ENCODE results near the gene CTLA4. TPM values are rescaled to one million over a fixed set of nuclear protein-coding genes. Genes with fewer than 3 reads are reported as not detected.

The CTLA4 gene
- under 1 TPM in 1 of 3 donors, not detected in 2; 0.13 TPM for polyA plus RNA-seq (ENCODE audit: insufficient read length in 3 of 3)

- DNase-seq (ENCODE audit: low read depth in 3 of 3, low spot score in 2 of 3), result no peak
Observed at GRCh38 chr2:203867561-203868200, at the start of gene CTLA4. TSS of gene CTLA4 (plus strand) at chr2:203867771. CDS start at chr2:203867943, 172 bp downstream.

DNA sequence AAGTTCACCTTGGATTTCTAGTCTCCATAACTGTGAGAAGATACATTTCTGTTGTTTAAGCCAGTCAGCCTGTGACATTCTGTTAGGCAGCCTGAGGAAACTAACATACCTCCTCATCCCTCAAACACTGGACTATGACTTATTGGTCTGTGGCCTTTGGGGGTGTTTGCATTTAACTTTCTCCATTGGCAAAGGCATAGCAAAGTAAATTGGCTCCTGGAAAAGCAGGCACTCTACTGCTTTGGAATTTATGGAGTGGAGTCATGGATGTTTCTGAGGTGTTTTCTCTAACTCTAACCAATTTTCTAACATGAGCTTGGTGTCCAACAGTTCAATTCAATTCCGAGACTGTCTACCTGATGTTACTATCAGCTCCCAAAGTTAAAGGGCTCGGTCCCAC lies 48.9 kb upstream of the CTLA4 start:
- DNase-seq (ENCODE audit: low read depth in 3 of 3, low spot score in 2 of 3), result no peak

GRCh38 chr2:203819434-203820133 lies 48.0 kb upstream of the CTLA4 start:
- DNase-seq (ENCODE audit: low read depth in 3 of 3, low spot score in 2 of 3), result no peak

DNA sequence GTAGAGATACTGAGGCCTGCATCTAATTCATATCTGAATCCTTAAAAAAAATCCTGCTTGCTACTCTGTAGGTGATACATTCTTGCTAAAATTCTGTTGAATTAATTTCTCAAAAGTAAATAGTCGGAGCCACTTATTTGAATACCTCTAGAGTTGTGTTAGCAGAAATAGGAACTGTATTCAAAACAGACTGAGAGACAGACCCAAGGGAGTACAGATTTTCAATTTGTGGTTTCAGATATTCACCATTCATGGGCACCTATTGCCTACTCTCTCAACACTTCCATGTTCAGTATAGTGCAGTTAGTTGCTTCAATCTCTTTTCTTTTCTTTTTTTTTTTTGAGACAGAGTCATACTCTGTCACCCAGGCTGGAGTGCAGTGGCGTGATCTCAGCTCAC lies 46.6 kb upstream of the CTLA4 start:
- DNase-seq (ENCODE audit: low read depth in 3 of 3, low spot score in 2 of 3), result no peak

DNA sequence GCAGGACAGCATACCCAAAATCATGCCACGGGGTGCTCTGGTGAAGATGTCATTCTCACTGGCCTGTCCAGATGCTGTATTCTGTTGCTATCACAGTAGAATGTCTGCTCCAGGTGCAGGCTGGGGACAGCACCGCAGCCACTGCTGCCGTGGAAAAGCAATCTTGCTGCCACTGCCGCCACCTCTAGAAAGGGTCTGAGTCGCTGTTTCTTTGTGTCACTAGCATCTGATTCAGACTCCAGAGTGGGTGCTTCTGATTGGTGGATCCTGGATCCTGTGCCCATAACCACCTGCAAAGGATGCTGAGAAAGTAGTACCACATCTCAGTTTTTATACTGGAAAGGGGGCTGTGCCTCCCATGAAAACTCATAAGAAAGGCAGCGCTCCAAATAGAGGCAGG lies 45.3 kb upstream of the CTLA4 start:
- no peak for DNase-seq (ENCODE audit: low read depth in 3 of 3, low spot score in 2 of 3)

DNA sequence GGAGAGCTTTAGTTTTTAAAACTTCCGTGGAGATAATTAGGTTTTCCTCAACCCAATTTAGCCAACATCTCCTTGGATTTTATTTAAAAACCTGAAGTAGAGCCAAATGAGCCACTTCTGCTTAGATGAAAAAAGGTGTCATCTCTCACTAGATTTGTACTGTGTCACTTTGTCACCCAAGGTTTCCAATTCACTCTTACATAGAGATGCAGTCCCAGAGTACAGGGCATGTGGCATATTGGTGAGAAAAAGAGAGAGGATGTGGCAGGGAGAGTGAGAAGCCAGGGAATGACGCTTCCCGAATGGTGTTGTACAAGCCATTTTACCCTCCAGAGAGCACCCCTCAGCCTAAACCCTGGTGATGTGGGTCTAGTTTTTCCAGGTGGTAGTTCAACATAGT lies 44.4 kb upstream of the CTLA4 start:
- no peak for DNase-seq (ENCODE audit: low read depth in 3 of 3, low spot score in 2 of 3)

- no peak for DNase-seq (ENCODE audit: low read depth in 3 of 3, low spot score in 2 of 3)
Observed at GRCh38 chr2:203824057-203824456, 43.5 kb upstream of the CTLA4 start.

DNA sequence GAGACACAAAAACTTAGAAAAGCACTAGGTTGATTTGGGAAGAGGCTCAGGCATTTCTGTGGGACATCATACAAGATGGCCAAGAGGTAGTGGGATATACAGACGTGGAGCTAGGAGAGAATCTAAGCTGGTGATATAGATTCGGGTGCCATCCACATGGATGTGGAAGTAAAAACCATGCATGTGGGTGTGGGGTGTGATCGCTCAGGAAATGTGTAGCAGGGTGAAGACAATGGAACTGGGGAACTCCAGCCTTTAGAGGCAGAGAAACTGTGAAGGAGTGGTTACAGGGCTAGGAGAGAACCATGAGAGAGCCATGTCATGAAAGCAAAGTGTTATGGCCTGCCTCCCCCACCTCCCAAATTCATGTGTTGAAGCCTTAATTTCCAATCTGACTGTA lies 43.0 kb upstream of the CTLA4 start:
- DNase-seq (ENCODE audit: low read depth in 3 of 3, low spot score in 2 of 3), result no peak

DNA sequence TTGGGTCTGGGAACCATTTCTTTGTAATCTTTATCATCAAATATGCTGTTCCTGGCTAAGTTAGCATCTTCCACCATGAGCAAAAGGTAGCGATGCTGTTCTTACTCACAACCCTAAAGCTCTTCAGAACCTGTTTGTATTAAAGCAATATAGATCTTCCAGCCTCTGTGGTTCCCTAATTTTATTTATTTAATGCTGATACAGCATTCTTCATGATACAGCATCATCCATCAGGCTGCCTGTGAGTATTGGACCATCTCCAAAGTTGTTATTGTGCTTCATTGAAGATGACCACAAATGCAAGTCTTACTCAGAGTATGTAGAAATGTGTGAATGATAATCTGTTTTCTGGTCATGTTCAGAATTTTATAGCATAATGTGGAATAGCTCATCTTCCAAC lies 40.9 kb upstream of the CTLA4 start:
- no peak for DNase-seq (ENCODE audit: low read depth in 3 of 3, low spot score in 2 of 3)

- no peak for DNase-seq (ENCODE audit: low read depth in 3 of 3, low spot score in 2 of 3)
Observed at GRCh38 chr2:203830304-203831055, 37.1 kb upstream of the CTLA4 start.

- no peak for DNase-seq (ENCODE audit: low read depth in 3 of 3, low spot score in 2 of 3)
Observed at GRCh38 chr2:203835420-203835819, 32.2 kb upstream of the CTLA4 start.

DNA sequence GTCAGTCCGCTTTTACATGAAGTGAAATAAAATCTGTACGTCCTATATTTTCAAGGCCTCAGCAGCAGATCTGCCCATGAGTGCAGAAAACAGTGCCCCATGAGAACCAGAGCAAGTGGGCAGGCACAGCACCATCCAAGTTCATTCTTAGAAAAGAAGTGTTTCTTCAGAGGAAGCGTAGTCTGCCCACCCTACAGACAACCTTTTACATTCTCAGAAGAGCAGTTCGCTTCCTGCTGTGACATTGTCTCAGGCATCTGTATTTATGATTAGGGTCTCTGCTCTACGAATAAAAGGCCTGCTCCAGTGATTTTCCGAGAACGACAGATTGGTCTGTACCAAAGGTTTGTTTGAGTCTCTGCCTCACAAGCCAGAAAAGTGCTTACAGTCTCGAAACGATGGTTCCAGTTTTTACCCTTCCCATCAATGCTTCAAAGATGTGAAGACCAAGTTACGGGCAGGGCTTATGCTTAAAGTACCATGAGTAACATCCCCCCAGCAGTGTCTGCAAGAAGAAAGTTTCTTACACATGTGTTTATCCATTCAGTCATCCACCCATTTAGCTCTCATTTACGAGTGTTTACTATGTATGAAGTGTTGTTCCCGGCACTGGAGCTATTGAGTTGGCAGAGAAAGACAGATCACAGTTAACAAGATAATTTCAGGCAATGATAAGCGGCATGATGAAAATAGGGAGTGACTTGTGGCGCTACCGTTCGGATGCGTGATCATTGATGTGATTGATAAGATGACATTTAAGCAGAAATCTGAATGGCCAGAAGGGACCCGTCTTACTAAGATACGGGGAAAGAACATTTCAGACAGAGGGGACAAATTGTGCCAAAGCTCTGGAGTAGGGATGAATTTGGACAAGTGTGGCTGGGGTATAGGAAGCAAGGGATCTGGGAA lies 31.4 kb upstream of the CTLA4 start:
- no peak for DNase-seq (ENCODE audit: low read depth in 3 of 3, low spot score in 2 of 3)

DNA sequence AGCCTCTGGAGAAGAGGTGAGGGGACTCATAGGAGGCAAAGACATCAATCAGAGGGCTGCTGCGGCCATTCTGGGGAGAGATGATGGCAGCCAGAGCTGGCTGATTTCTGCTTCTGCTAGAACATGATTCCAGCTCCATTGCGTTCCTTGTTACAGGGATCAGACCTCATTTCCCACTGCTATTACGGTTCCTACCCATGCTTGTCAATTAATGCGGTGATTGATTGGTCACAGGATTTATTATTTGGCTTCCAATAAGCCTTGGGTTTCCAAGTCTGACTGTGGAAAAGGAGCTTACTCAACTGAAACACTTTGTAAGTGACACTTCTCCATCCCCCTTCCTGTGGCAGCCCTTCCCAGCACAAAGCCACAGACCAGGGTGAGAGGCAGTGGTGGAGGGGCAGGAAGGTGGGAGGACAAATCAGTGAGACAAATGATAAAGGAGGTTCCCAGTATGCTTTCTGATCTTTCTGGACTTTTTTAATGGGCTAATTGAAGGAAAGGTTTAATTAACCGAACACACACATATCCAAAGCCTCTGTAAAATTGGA lies 26.8 kb upstream of the CTLA4 start:
- no peak for DNase-seq (ENCODE audit: low read depth in 3 of 3, low spot score in 2 of 3)

- no peak for DNase-seq (ENCODE audit: low read depth in 3 of 3, low spot score in 2 of 3)
Observed at GRCh38 chr2:203841654-203842053, 25.9 kb upstream of the CTLA4 start.

DNA sequence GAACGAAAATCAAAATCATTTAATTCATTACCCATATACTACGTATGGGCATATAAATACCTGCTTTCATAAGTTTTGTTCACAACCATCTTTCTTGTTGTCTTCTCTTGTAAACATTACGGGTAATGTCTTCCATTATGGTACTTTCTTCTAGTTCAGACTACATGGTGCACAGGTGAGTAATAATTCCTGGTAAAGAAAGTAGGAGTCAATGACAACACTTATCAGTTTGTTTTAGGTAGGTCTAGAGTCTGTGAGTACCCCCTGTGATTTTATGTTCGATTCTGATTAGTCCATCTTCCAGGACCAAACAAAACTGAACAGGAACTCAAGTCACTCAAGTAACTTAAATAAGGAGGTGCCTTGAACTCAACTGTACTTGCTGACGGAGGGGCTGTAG lies 25.2 kb upstream of the CTLA4 start:
- DNase-seq (ENCODE audit: low read depth in 3 of 3, low spot score in 2 of 3), result no peak

DNA sequence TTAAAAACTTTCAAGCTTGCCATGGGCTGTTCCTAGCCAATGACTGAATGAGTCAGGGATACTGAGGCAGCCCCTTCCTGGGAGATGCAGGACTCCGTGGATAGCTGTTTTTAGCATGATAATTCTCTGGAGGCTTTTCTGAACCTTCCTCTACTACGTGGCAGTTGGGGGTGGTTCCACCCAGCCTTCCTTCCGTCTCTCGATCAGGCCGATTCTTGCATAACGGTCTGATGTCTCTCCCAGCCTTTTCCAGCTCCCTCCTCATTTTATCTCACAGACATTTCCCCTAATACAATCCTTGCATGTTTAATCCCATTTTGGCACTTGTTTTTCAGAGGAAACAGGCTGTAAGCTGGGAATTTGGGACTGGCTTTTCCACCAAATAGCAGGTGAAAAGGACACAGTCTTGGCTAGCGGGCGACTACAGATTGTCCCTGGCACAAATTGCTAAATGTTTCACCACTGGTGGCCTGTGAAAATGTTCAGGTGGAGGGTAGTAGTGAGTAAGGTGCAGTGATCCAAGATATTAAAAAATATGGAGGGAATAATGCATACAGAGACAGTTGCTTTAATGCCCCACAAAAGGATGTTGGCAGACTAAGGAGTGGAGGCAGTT lies 21.0 kb upstream of the CTLA4 start:
- no peak for DNase-seq (ENCODE audit: low read depth in 3 of 3, low spot score in 2 of 3)

DNA sequence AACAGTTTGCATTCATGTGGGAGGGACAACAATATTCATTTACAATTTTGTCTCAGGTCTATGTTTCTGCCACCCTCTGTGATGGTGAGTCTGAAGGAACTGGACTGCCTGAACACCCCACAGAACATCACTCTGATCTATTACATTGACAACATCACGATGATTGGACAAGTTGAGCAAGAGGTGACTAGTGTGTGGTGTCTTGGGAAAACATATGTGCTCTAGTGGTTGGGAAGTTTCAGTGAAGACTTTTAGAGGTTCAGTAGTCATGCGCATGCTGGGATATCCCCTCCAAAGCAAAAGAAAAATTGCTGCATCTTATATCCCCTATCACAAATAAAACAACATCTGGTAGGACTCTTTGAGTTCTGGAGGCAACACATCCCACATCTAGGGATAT lies 18.6 kb upstream of the CTLA4 start:
- no peak for DNase-seq (ENCODE audit: low read depth in 3 of 3, low spot score in 2 of 3)

DNA sequence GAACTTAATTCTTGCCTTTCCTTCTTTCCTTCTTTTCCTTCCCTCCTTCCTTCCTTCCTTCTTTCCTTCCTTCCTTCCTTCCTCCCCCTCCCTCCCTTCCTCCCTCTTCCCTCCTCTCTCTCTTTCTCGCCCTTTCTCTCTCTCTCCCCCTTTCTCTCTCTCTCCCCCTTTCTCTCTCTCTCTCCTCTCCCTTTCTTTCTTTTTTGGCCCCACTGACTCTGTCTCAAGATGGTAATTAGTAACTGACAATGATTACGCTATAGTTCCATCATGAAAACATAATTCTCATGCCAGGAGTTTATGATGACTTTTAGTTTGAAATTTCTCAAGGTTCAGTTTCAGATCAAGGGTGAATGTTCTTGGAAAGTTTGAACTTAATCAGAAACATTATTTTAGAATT lies 14.8 kb upstream of the CTLA4 start:
- no peak for DNase-seq (ENCODE audit: low read depth in 3 of 3, low spot score in 2 of 3)

- DNase-seq (ENCODE audit: low read depth in 3 of 3, low spot score in 2 of 3), result no peak
Observed at GRCh38 chr2:203853271-203853670, 14.3 kb upstream of the CTLA4 start.

GRCh38 chr2:203853722-203854121 lies 13.8 kb upstream of the CTLA4 start:
- no peak for DNase-seq (ENCODE audit: low read depth in 3 of 3, low spot score in 2 of 3)

Measured in right renal cortex interstitium (tissue), 3 donors.